ENCODE measurements around the gene TYMP.

The TYMP gene

GRCh38 chr22:50571264-50572175, 41.7 kb upstream of the TYMP start:
- in situ Hi-C loops (cut with HindIII; ENCODE audit: low pct_ligation_motif_present, low sequenced_read_pairs): no loop called here
- Histone ChIP-seq H3K27ac (no peak overlapping the region), H3K4me3 (ENCODE audit: low read depth, low read length) (no peak overlapping the region), H3K27me3 (replicated peaks) (no peaks in the 10 kb centered on the region), H3K36me3 (replicated peaks) (no peaks in the 10 kb centered on the region)
- DNase-seq: no peak
- no peak for TF ChIP-seq CTCF (IDR thresholded peaks at IDR 0.05; ENCODE audit: low read depth, low read length, missing control alignments)

- Histone ChIP-seq H3K27me3 (replicated peaks) (no peaks in the 10 kb centered on the region), H3K4me3 (ENCODE audit: low read depth, low read length) (no peak overlapping the region), H3K36me3 (replicated peaks) (no peaks in the 10 kb centered on the region), H3K27ac (no peak overlapping the region)
- no peak for DNase-seq
- TF ChIP-seq CTCF (IDR thresholded peaks at IDR 0.05; ENCODE audit: low read depth, low read length, missing control alignments): no peak
- in situ Hi-C loops (cut with HindIII; ENCODE audit: low pct_ligation_motif_present, low sequenced_read_pairs): no loop called here
Measured at GRCh38 chr22:50570861-50571260, 41.0 kb upstream of the TYMP start.

GRCh38 chr22:50569896-50570535, 40.2 kb upstream of the TYMP start:
- no peaks in the 10 kb centered on the region for H3K27me3 ChIP-seq (replicated peaks)
- TF ChIP-seq CTCF (IDR thresholded peaks at IDR 0.05; ENCODE audit: low read depth, low read length, missing control alignments): no peak
- no peak for DNase-seq

GRCh38 chr22:50569041-50569459, 39.2 kb upstream of the TYMP start:
- H3K27ac ChIP-seq: no peak overlapping the region
- DNase-seq: no peak

More at GRCh38 chr22:50569896-50570535, 40.2 kb upstream of the TYMP start:
- Histone ChIP-seq H3K4me3 (ENCODE audit: low read depth, low read length) (no peak overlapping the region), H3K27ac (no peak overlapping the region), H3K36me3 (replicated peaks) (no peaks in the 10 kb centered on the region)
- in situ Hi-C loops (cut with HindIII; ENCODE audit: low pct_ligation_motif_present, low sequenced_read_pairs): no loop called here

GRCh38 chr22:50568626-50569025, 38.8 kb upstream of the TYMP start:
- TF ChIP-seq CTCF (IDR thresholded peaks at IDR 0.05; ENCODE audit: low read depth, low read length, missing control alignments): no peak

More at GRCh38 chr22:50569041-50569459, 39.2 kb upstream of the TYMP start:
- no peak for TF ChIP-seq CTCF (IDR thresholded peaks at IDR 0.05; ENCODE audit: low read depth, low read length, missing control alignments)
- no peaks in the 10 kb centered on the region for H3K27me3 ChIP-seq (replicated peaks)
- no peak overlapping the region for H3K4me3 ChIP-seq (ENCODE audit: low read depth, low read length)
- in situ Hi-C loops (cut with HindIII; ENCODE audit: low pct_ligation_motif_present, low sequenced_read_pairs): no loop called here
- H3K36me3 ChIP-seq (replicated peaks): no peaks in the 10 kb centered on the region

More at GRCh38 chr22:50568626-50569025, 38.8 kb upstream of the TYMP start:
- no peaks in the 10 kb centered on the region for H3K36me3 ChIP-seq (replicated peaks)
- no peak overlapping the region for H3K27ac ChIP-seq
- in situ Hi-C loops (cut with HindIII; ENCODE audit: low pct_ligation_motif_present, low sequenced_read_pairs): no loop called here
- no peaks in the 10 kb centered on the region for H3K27me3 ChIP-seq (replicated peaks)
- DNase-seq: no peak
- H3K4me3 ChIP-seq (ENCODE audit: low read depth, low read length): no peak overlapping the region
